GM23338 (cell line): ENCODE results near the gene CACNA1H. TPM values are rescaled to one million over a fixed set of nuclear protein-coding genes. Genes with fewer than 3 reads are reported as not detected.

ENCODE experiments used
- ATAC-seq: fragments of 200-7000 bp; cut with Tn5 transposase; 3 replicates; pipeline ENCODE4 v1.9.1; 2020
- DNase-seq: peaks from one replicate; pipeline ENCODE4 v3.0.0-alpha.2; 2015; ENCODE audit warnings: low spot score
- H2AFZ ChIP-seq: fragments of 200-600 bp; sonication (generic); 2 replicates; pipeline ENCODE4 v1.8.0; 2016; ENCODE audit warnings: antibody characterized with exemption, mild to moderate bottlenecking, moderate library complexity
- H3F3A ChIP-seq: fragments of 200-600 bp; sonication (generic); replicated peaks from 2 replicates; pipeline ENCODE4 v1.8.0; 2017; ENCODE audit warnings: antibody characterized with exemption, mixed run types, low read depth
- H3K27ac ChIP-seq: fragments of 200-600 bp; sonication (generic); 2 replicates; pipeline ENCODE4 v1.6.1; 2016; ENCODE audit warnings: low read depth
- H3K27me3 ChIP-seq: fragments of 200-600 bp; sonication (generic); 2 replicates; pipeline ENCODE4 v1.8.0; 2016; ENCODE audit warnings: mild to moderate bottlenecking, mixed run types, moderate library complexity; ENCODE audit not compliant: insufficient read depth
- H3K36me3 ChIP-seq: fragments of 200-600 bp; sonication (generic); 2 replicates; pipeline ENCODE4 v1.8.0; 2016; ENCODE audit warnings: mild to moderate bottlenecking; ENCODE audit not compliant: insufficient read depth
- H3K4me1 ChIP-seq: fragments of 200-600 bp; sonication (generic); 2 replicates; pipeline ENCODE4 v1.8.0; 2016; ENCODE audit warnings: mild to moderate bottlenecking, moderate library complexity; ENCODE audit not compliant: insufficient read depth
- H3K4me2 ChIP-seq: fragments of 200-600 bp; sonication (generic); 2 replicates; pipeline ENCODE4 v1.7.1; 2017; ENCODE audit warnings: mixed run types
- H3K4me3 ChIP-seq: fragments of 200-600 bp; sonication (generic); 2 replicates; pipeline ENCODE4 v1.6.1; 2016; ENCODE audit warnings: mixed run types
- H3K79me2 ChIP-seq: fragments of 200-600 bp; sonication (generic); replicated peaks from 2 replicates; pipeline ENCODE4 v1.8.0; 2017; ENCODE audit warnings: mild to moderate bottlenecking; ENCODE audit not compliant: insufficient read depth
- H3K9me2 ChIP-seq: fragments of 200-600 bp; sonication (generic); 2 replicates; pipeline ENCODE4 v1.8.0; 2017; ENCODE audit not compliant: insufficient read depth
- H4K20me1 ChIP-seq: fragments of 200-600 bp; sonication (generic); replicated peaks from 2 replicates; pipeline ENCODE4 v1.8.0; 2017; ENCODE audit warnings: mild to moderate bottlenecking; ENCODE audit not compliant: insufficient read depth
- H3K27ac Mint-ChIP-seq: 2 replicates; pipeline ENCODE4 v1.8.0; 2020; ENCODE audit warnings: inconsistent platforms, mild to moderate bottlenecking, moderate library complexity, mixed read lengths
- H3K27me3 Mint-ChIP-seq: 3 replicates; pipeline ENCODE4 v1.8.0; 2022; ENCODE audit warnings: low read depth, mild to moderate bottlenecking, moderate library complexity, mixed read lengths, inconsistent platforms; ENCODE audit not compliant: insufficient read depth, poor library complexity
- H3K36me3 Mint-ChIP-seq: 3 replicates; pipeline ENCODE4 v1.8.0; 2021; ENCODE audit warnings: low read depth, mild to moderate bottlenecking, inconsistent platforms, moderate library complexity, mixed read lengths
- H3K4me1 Mint-ChIP-seq: 3 replicates; pipeline ENCODE4 v1.8.0; 2020; ENCODE audit warnings: mild to moderate bottlenecking, inconsistent platforms, mixed read lengths
- H3K4me3 Mint-ChIP-seq: 3 replicates; pipeline ENCODE4 v1.8.0; 2021; ENCODE audit warnings: moderate library complexity, mild to moderate bottlenecking, inconsistent platforms, mixed read lengths
- H3K9me3 Mint-ChIP-seq: 3 replicates; pipeline ENCODE4 v1.8.0; 2020; ENCODE audit warnings: moderate library complexity, mild to moderate bottlenecking, inconsistent platforms, mixed read lengths
- JUNB ChIP-seq: IDR thresholded peaks from one replicate; pipeline ENCODE4 v1.6.1; 2016; ENCODE audit warnings: antibody characterized with exemption; ENCODE audit not compliant: unreplicated experiment
- NANOG ChIP-seq: IDR thresholded peaks from 2 replicates; pipeline ENCODE4 v1.6.1; 2016; ENCODE audit warnings: antibody characterized with exemption, borderline replicate concordance
- ZNF114 ChIP-seq: fragments of 250-450 bp; sonication (Bioruptor Pico); IDR thresholded peaks from 2 replicates; pipeline ENCODE4 v1.5.0; 2020; ENCODE audit warnings: mild to moderate bottlenecking, moderate library complexity
- polyA plus RNA-seq: library from polyadenylated mRNA; unstranded; fragments of >200 nt; fragmentation: Nextera tagmentation; extraction: Ambion mirVana; gene quantifications from 2 replicates; pipeline ENCODE4 v1.2.1, GENCODE V29; 2016
- total RNA-seq: library from RNA; depleted of rRNA; stranded (reverse); fragments of >200 nt; shearing (Covaris generic); gene quantifications from 2 replicates; pipeline ENCODE4 v1.2.3, GENCODE V29; 2014
- TF ChIP-seq, protein P1 (sequence below): IDR thresholded peaks from 2 replicates; pipeline ENCODE4 v1.6.1; 2016; ENCODE audit warnings: antibody characterized with exemption
- TF ChIP-seq, protein P2 (sequence below): IDR thresholded peaks from one replicate; pipeline ENCODE4 v1.6.1; 2018; ENCODE audit warnings: antibody characterized with exemption; ENCODE audit not compliant: unreplicated experiment
- TF ChIP-seq, protein P3 (sequence below), 2 experiments: fragments of 200-600 bp in 1 of 2; sonication (generic) in 1 of 2; conservative IDR thresholded peaks; 2 replicates each; pipeline versions ENCODE4 v1.5.1 to v1.6.1; 2016 to 2017; ENCODE audit warnings: antibody characterized with exemption in 2 of 2, low read depth in 2 of 2, mild to moderate bottlenecking in 2 of 2, moderate library complexity in 1 of 2

The CACNA1H gene
- total and polyA plus RNA-seq, 2 experiments from 2014 or later, result 3.5 to 43.3 TPM

DNA sequence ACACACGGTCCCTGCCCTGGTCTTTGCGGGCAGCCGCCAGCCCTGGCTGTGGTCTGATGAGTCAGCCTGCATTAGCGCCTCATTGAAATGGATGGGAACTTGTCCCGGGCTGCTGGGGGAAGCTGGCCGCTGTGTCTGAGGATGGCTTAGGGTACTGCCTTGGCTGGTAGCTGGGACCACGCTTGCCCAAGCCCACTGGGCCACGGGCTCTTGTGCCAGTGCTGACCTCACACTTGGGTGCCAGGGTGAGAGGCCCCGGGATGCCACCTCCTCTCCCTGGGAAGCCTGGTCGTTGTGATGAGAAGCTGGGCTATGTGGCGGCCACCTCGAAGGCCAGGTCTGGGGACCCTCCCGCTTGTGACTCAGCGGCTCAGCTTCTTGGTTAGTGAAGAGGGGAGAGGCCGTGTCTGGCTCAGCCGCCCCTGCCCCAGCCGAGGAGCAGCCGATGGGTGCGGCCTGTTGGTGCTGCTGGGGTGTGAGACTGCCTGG lies 10.7 kb downstream of the CACNA1H start:
- H3K36me3 Mint-ChIP-seq, result no peaks in the 10 kb centered on the region
- no peak for TF ChIP-seq NANOG
- TF ChIP-seq JUNB, result no peak
- TF ChIP-seq, protein P1, sequence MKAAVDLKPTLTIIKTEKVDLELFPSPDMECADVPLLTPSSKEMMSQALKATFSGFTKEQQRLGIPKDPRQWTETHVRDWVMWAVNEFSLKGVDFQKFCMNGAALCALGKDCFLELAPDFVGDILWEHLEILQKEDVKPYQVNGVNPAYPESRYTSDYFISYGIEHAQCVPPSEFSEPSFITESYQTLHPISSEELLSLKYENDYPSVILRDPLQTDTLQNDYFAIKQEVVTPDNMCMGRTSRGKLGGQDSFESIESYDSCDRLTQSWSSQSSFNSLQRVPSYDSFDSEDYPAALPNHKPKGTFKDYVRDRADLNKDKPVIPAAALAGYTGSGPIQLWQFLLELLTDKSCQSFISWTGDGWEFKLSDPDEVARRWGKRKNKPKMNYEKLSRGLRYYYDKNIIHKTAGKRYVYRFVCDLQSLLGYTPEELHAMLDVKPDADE, result no peak
- TF ChIP-seq, protein P2, sequence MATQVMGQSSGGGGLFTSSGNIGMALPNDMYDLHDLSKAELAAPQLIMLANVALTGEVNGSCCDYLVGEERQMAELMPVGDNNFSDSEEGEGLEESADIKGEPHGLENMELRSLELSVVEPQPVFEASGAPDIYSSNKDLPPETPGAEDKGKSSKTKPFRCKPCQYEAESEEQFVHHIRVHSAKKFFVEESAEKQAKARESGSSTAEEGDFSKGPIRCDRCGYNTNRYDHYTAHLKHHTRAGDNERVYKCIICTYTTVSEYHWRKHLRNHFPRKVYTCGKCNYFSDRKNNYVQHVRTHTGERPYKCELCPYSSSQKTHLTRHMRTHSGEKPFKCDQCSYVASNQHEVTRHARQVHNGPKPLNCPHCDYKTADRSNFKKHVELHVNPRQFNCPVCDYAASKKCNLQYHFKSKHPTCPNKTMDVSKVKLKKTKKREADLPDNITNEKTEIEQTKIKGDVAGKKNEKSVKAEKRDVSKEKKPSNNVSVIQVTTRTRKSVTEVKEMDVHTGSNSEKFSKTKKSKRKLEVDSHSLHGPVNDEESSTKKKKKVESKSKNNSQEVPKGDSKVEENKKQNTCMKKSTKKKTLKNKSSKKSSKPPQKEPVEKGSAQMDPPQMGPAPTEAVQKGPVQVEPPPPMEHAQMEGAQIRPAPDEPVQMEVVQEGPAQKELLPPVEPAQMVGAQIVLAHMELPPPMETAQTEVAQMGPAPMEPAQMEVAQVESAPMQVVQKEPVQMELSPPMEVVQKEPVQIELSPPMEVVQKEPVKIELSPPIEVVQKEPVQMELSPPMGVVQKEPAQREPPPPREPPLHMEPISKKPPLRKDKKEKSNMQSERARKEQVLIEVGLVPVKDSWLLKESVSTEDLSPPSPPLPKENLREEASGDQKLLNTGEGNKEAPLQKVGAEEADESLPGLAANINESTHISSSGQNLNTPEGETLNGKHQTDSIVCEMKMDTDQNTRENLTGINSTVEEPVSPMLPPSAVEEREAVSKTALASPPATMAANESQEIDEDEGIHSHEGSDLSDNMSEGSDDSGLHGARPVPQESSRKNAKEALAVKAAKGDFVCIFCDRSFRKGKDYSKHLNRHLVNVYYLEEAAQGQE, result no peak
- H3K27ac ChIP-seq, result peak overlapping the region; percentile 19; the same call in 1 of the 2 replicates

DNA sequence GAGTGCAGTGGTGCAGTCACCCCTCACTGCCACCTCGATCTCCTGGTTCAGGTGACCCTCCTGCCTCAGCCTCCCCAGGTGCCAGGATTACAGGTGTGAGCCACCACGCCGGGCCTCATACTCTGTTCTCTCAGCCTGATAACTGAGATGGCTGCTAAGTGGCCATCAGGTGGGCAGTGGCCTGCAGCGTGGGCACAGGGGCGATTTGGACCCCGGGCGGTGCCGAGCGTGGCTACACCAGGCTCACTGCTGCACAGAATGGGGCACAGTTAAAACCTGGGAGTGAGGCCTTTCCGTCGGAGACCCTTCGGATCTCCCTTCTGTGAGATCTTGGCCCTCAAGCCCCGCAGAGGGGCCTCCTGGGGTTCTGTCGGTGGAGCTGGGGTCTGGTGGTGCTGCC lies 11.5 kb downstream of the CACNA1H start:
- H3F3A ChIP-seq, result no peaks in the 10 kb centered on the region; the same call in 1 of the 2 replicates
- no peaks in the 10 kb centered on the region for H3K9me2 ChIP-seq
- Mint-ChIP-seq H3K4me1 (peaks cover 6% of the 10 kb centered on the region; the same call in 1 of the 3 replicates), H3K27me3 (peaks cover 8% of the 10 kb centered on the region), H3K4me3 (no peak overlapping the region), H3K36me3 (no peaks in the 10 kb centered on the region), H3K27ac (no peak overlapping the region), H3K9me3 (no peaks in the 10 kb centered on the region)
- no peaks in the 10 kb centered on the region for H3K27me3 ChIP-seq
- no peak overlapping the region for H3K27ac ChIP-seq
- TF ChIP-seq NANOG (no peak), ZNF114 (CRISPR knock-in tag) (no peak), JUNB (no peak)
- TF ChIP-seq, protein P1, result no peak
- TF ChIP-seq, protein P2, result no peak
- TF ChIP-seq, protein P3, sequence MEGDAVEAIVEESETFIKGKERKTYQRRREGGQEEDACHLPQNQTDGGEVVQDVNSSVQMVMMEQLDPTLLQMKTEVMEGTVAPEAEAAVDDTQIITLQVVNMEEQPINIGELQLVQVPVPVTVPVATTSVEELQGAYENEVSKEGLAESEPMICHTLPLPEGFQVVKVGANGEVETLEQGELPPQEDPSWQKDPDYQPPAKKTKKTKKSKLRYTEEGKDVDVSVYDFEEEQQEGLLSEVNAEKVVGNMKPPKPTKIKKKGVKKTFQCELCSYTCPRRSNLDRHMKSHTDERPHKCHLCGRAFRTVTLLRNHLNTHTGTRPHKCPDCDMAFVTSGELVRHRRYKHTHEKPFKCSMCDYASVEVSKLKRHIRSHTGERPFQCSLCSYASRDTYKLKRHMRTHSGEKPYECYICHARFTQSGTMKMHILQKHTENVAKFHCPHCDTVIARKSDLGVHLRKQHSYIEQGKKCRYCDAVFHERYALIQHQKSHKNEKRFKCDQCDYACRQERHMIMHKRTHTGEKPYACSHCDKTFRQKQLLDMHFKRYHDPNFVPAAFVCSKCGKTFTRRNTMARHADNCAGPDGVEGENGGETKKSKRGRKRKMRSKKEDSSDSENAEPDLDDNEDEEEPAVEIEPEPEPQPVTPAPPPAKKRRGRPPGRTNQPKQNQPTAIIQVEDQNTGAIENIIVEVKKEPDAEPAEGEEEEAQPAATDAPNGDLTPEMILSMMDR (conservative IDR thresholded peaks at IDR 0.05; ENCODE audit: low read depth in 2 of 2), result no peak
- peaks cover 12% of the 10 kb centered on the region; the same call in 1 of the 2 replicates for H4K20me1 ChIP-seq
- no peaks in the 10 kb centered on the region for H3K4me1 ChIP-seq
- H3K4me2 ChIP-seq, result no peak overlapping the region
- no peak for ATAC-seq
- H3K36me3 ChIP-seq, result no peaks in the 10 kb centered on the region
- H3K4me3 ChIP-seq, result no peak overlapping the region
- no peak overlapping the region for H2AFZ ChIP-seq
- DNase-seq, result no peak
- peaks cover 25% of the 10 kb centered on the region for H3K79me2 ChIP-seq

More for the DNA sequence above, 10.7 kb downstream of the CACNA1H start:
- H3K4me1 ChIP-seq, result no peaks in the 10 kb centered on the region
- no peak overlapping the region for H3K27ac Mint-ChIP-seq
- no peak overlapping the region for H2AFZ ChIP-seq
- H3K9me2 ChIP-seq, result no peaks in the 10 kb centered on the region
- no peaks in the 10 kb centered on the region; the same call in 1 of the 2 replicates for H3F3A ChIP-seq
- H4K20me1 ChIP-seq, result peaks cover 14% of the 10 kb centered on the region; the same call in 1 of the 2 replicates
- no peak for ATAC-seq
- H3K4me3 ChIP-seq, result no peak overlapping the region
- H3K4me1 Mint-ChIP-seq, result peaks cover 7% of the 10 kb centered on the region; the same call in 1 of the 3 replicates
- peaks cover 25% of the 10 kb centered on the region for H3K79me2 ChIP-seq
- no peaks in the 10 kb centered on the region for H3K36me3 ChIP-seq
- no peaks in the 10 kb centered on the region for H3K27me3 ChIP-seq
- no peaks in the 10 kb centered on the region for H3K9me3 Mint-ChIP-seq
- no peak overlapping the region for H3K4me2 ChIP-seq
- no peak overlapping the region for H3K4me3 Mint-ChIP-seq
- H3K27me3 Mint-ChIP-seq, result peaks cover 8% of the 10 kb centered on the region
- DNase-seq, result no peak
